Esophagus muscularis mucosa (tissue), 4 donors: ENCODE measurements around the gene ERBB2. TPM values are rescaled to one million over a fixed set of nuclear protein-coding genes. Genes with fewer than 3 reads are reported as not detected.

Experiments
- DNase-seq: peaks from one replicate; pipeline ENCODE4 v3.0.0-alpha.2; 2017; ENCODE audit errors: extremely low spot score
- H3K27ac ChIP-seq, 4 donors: fragments of 200-600 bp; sonication (generic); replicated peaks in 1 of 4; 1 replicate in 3 of 4; 2 replicates in 1 of 4; pipeline ENCODE4 v1.5.1; 2016 to 2019; ENCODE audit warnings: mild to moderate bottlenecking in 1 of 4
- H3K27me3 ChIP-seq, 4 donors: fragments of 200-600 bp; sonication (generic); one replicate each; pipeline versions ENCODE4 v1.5.1 to v1.6.0; 2016 to 2019
- H3K36me3 ChIP-seq, 4 donors: fragments of 200-600 bp; sonication (generic); one replicate each; pipeline ENCODE4 v1.5.1; 2016 to 2019
- H3K4me1 ChIP-seq, 4 donors: fragments of 200-600 bp; sonication (generic); one replicate each; pipeline ENCODE4 v1.5.1; 2016 to 2019
- H3K4me3 ChIP-seq, 4 donors: fragments of 200-600 bp; sonication (generic); 1 replicate in 2 of 4; 2 replicates in 2 of 4; pipeline ENCODE4 v1.5.1; 2016 to 2019; ENCODE audit warnings: mild to moderate bottlenecking in 4 of 4, moderate library complexity in 1 of 4
- H3K9me3 ChIP-seq, 4 donors: fragments of 200-600 bp; sonication (generic); 1 replicate in 3 of 4; 2 replicates in 1 of 4; pipeline ENCODE4 v1.5.1; 2016 to 2019
- EP300 ChIP-seq: sonication (generic); formaldehyde crosslinking; IDR thresholded peaks from one replicate; pipeline ENCODE4 v1.6.1; 2017; ENCODE audit warnings: antibody characterized with exemption
- POLR2A ChIP-seq: fragments of 450-650 bp; IDR thresholded peaks from one replicate; pipeline ENCODE4 v1.6.1; 2017; ENCODE audit warnings: antibody characterized with exemption, moderate library complexity, mild to moderate bottlenecking, low read depth
- POLR2AphosphoS5 ChIP-seq, 2 donors: sonication (generic); formaldehyde crosslinking; IDR thresholded peaks; one replicate each; pipeline ENCODE4 v1.6.1; 2017; ENCODE audit warnings: antibody characterized with exemption in 2 of 2
- WGBS: methylation state at CpG from one replicate; pipeline ENCODE4 v1.1.5; 2018; 5-methylcytosine and 5-hydroxymethylcytosine counted together
- intact Hi-C: fragments of 100-400 bp; cut with DNase I; formaldehyde crosslinking; loops from one replicate; pipeline ENCODE4 v1.15.1; 2023
- total RNA-seq, 4 donors: library from RNA; depleted of rRNA; stranded (reverse); fragments of >200 nt; gene quantifications; one replicate each; pipeline versions ENCODE4 v1.1.0 to v1.2.1, GENCODE V29; 2016
- TF ChIP-seq, protein P1 (sequence below), 3 experiments: fragments of 200-600 bp in 2 of 3; fragments of 450-650 bp in 1 of 3; sonication (generic) in 2 of 3; IDR thresholded peaks; one replicate each; pipeline ENCODE4 v1.5.1; 2017 to 2019; ENCODE audit warnings: antibody characterized with exemption in 3 of 3, mild to moderate bottlenecking in 2 of 3, moderate library complexity in 1 of 3

Gene ERBB2
- total RNA-seq, 4 donors from 2014 or later: 36.8 to 67.7 (median 57.7) TPM

DNA sequence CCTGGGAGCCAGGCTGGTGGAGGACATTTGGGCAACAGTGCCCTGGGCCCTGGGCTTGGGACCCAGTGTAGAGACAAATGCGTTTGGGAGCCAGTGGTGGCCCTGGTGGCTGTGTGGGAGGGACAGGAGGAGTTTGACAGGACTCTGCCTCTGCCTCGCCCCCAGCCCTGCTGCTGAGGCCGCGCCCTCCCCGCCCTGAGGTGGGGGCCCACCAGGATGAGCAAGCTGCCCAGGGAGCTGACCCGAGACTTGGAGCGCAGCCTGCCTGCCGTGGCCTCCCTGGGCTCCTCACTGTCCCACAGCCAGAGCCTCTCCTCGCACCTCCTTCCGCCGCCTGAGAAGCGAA is 46.6 kb upstream of the ERBB2 start:
- WGBS: 86% methylated on average over 6 of the region's 12 CpGs
- peak overlapping the region; percentile 34 to 61 (median 36) for H3K27ac ChIP-seq
- TF ChIP-seq POLR2A: no peak
- TF ChIP-seq, protein P1, sequence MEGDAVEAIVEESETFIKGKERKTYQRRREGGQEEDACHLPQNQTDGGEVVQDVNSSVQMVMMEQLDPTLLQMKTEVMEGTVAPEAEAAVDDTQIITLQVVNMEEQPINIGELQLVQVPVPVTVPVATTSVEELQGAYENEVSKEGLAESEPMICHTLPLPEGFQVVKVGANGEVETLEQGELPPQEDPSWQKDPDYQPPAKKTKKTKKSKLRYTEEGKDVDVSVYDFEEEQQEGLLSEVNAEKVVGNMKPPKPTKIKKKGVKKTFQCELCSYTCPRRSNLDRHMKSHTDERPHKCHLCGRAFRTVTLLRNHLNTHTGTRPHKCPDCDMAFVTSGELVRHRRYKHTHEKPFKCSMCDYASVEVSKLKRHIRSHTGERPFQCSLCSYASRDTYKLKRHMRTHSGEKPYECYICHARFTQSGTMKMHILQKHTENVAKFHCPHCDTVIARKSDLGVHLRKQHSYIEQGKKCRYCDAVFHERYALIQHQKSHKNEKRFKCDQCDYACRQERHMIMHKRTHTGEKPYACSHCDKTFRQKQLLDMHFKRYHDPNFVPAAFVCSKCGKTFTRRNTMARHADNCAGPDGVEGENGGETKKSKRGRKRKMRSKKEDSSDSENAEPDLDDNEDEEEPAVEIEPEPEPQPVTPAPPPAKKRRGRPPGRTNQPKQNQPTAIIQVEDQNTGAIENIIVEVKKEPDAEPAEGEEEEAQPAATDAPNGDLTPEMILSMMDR (IDR thresholded peaks at IDR 0.05): no peak
- no peak for TF ChIP-seq EP300
- TF ChIP-seq POLR2AphosphoS5 (IDR thresholded peaks at IDR 0.05): no peak
- no peaks in the 10 kb centered on the region for H3K9me3 ChIP-seq
- no peak for DNase-seq
- no peaks in the 10 kb centered on the region for H3K27me3 ChIP-seq
- peaks cover 15 to 34% (median 29%) of the 10 kb centered on the region in 4 donors for H3K4me1 ChIP-seq
- peaks cover 5 to 55% (median 25%) of the 10 kb centered on the region in 4 donors for H3K36me3 ChIP-seq
- intact Hi-C loops: no loop called here
- peak overlapping the region in 3 of 4 donors; percentile 1 to 27 (median 16) for H3K4me3 ChIP-seq

DNA sequence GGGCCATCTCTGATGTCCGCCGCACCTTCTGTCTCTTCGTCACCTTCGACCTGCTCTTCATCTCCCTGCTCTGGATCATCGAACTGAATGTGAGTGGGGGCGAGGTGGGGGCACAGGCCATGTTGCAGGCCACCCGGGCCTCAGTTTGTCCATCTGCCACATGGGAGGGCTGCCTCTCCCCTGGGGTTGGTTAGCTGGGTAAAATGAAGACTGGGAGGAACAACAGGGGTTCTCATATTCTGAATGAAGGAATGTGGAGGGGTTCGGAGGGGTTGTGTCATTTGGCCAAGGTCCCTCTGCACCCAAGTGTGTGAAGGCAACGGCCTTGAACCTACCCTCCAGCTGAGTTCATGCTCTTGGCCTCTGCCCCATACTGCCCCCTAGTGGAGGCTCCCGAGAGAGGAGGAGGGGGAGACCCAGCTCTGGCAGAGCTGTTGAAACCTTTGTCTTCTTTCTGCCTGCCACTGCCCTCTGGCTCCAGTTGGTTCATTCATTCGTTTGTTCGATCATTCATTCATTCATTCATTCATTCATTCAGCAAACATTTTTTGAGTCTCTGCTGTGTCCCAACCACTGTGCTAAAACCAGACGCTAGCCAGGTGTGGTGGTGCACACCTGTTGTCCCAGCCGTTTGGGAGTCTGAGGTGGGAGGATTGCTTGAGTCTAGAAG is 46.1 kb upstream of the ERBB2 start:
- Histone ChIP-seq H3K36me3 (peaks cover 8 to 60% (median 29%) of the 10 kb centered on the region in 4 donors), H3K4me1 (peaks cover 17 to 38% (median 31%) of the 10 kb centered on the region in 4 donors), H3K9me3 (no peaks in the 10 kb centered on the region), H3K27ac (peak overlapping the region in 3 of 4 donors; percentile 34 to 61 (median 38)), H3K4me3 (peak overlapping the region; percentile 1 to 27 (median 10)), H3K27me3 (no peaks in the 10 kb centered on the region)
- 72% methylated on average over 14 of the region's 14 CpGs for WGBS
- no peak for DNase-seq
- intact Hi-C loops: no loop called here
- no peak for TF ChIP-seq EP300
- TF ChIP-seq, protein P1 (IDR thresholded peaks at IDR 0.05): peak; percentile 52 to 83 (median 64)

DNA sequence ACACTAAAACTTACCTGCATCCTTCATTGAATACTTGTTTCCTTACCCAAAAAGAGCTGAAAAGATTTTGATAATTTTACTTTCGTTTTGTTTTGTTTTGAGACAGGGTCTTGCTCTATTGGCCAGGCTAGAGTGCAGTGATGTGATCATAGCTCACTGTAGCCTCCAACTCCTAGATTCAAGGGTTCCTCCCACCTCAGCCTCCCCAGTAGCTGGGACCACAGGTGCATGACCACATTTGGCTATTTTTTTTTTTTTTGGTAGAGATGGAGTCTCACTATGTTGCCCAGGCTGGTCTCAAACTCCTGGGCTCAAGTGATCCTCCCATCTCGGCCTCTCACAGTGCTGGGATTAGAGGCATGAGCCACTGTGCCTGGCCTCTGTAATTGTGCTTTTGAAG is 44.8 kb upstream of the ERBB2 start:
- no peak overlapping the region for H3K4me3 ChIP-seq
- H3K36me3 ChIP-seq: peaks cover 14 to 67% (median 37%) of the 10 kb centered on the region in 4 donors
- H3K27me3 ChIP-seq: no peaks in the 10 kb centered on the region
- H3K4me1 ChIP-seq: peaks cover 28 to 46% (median 41%) of the 10 kb centered on the region in 4 donors
- no peak overlapping the region for H3K27ac ChIP-seq
- WGBS: 89% methylated on average over 2 of the region's 2 CpGs
- DNase-seq: no peak
- no peaks in the 10 kb centered on the region for H3K9me3 ChIP-seq
- intact Hi-C loops: no loop called here
- TF ChIP-seq EP300 (no peak), POLR2AphosphoS5 (IDR thresholded peaks at IDR 0.05) (no peak), POLR2A (no peak)
- TF ChIP-seq, protein P1 (IDR thresholded peaks at IDR 0.05): no peak

- Histone ChIP-seq H3K9me3 (no peaks in the 10 kb centered on the region), H3K27me3 (no peaks in the 10 kb centered on the region), H3K27ac (peak overlapping the region in 1 of 4 donors; percentile 73), H3K4me1 (peaks cover 49 to 58% (median 53%) of the 10 kb centered on the region in 4 donors), H3K36me3 (peaks cover 25 to 94% (median 62%) of the 10 kb centered on the region in 4 donors), H3K4me3 (no peak overlapping the region)
- 100% methylated on average over 5 of the region's 11 CpGs for WGBS
- intact Hi-C loops: no loop called here
- no peak for DNase-seq
- TF ChIP-seq POLR2AphosphoS5 (IDR thresholded peaks at IDR 0.05) (no peak), POLR2A (no peak), EP300 (no peak)
- TF ChIP-seq, protein P1 (IDR thresholded peaks at IDR 0.05): no peak
These were observed 41.5 kb upstream of the ERBB2 start for GRCh38 chr17:39658346-39658745.

- Histone ChIP-seq H3K4me3 (no peak overlapping the region), H3K4me1 (peaks cover 49 to 58% (median 53%) of the 10 kb centered on the region in 4 donors), H3K27ac (peak overlapping the region; percentile 36 to 73 (median 58)), H3K36me3 (peaks cover 25 to 90% (median 62%) of the 10 kb centered on the region in 4 donors), H3K27me3 (no peaks in the 10 kb centered on the region), H3K9me3 (no peaks in the 10 kb centered on the region)
- 100% methylated on average over 1 of the region's 3 CpGs for WGBS
- intact Hi-C loops: no loop called here
- TF ChIP-seq POLR2A (no peak), POLR2AphosphoS5 (IDR thresholded peaks at IDR 0.05) (no peak), EP300 (no peak)
- TF ChIP-seq, protein P1 (IDR thresholded peaks at IDR 0.05): no peak
- no peak for DNase-seq
These were observed 41.1 kb upstream of the ERBB2 start for GRCh38 chr17:39658760-39659159.
